CD4-positive, alpha-beta T cell treated with Interleukin-17A for 1 hour (primary cell): Measurements from ENCODE around the gene GEMIN2.
"Not testable (repeated sequence)": the region's sequence is repeated elsewhere in the genome, so short reads cannot be mapped to it uniquely, and the experiment has no call there.

Experiments
- DNase-seq: peaks from one replicate; pipeline ENCODE4 v3.0.0-alpha.2; 2020

Gene GEMIN2, protein sequence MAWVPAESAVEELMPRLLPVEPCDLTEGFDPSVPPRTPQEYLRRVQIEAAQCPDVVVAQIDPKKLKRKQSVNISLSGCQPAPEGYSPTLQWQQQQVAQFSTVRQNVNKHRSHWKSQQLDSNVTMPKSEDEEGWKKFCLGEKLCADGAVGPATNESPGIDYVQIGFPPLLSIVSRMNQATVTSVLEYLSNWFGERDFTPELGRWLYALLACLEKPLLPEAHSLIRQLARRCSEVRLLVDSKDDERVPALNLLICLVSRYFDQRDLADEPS

DNA sequence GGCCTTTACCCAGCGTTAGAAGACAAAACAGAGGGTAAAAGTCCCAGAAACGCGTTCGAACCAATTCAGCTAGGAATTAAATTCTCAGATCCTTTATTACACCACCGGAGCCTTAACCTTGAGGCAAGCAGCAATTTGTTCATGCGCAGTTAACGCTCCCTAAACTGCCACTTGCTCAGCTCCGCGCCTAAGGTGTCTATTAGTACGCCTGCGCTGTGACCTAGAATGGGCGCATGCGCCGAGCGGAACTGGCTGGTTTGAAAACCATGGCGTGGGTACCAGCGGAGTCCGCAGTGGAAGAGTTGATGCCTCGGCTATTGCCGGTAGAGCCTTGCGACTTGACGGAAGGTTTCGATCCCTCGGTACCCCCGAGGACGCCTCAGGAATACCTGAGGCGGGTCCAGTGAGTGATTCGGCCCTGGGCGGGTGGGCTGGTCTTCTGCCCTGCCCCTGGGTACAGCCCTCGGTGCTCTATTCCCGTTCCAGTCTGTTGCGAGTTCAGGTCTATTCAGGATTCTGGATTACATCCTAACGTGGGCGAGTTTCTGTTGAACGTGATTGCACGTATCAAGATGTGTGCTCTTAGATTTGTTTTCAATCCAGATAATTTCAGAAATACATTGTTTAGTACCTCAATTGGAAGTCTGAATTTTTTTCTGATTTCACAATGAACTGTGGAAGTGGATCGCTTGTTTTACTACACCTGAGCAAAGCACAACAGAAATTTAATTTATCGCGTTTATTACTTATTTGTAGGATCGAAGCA, at the start of gene GEMIN2:
TSS of gene GEMIN2 (plus strand) at position 251 of the 766 bp plus-strand sequence. CDS start at position 267, 16 bp downstream.
- peak; percentile 96 for DNase-seq

DNA sequence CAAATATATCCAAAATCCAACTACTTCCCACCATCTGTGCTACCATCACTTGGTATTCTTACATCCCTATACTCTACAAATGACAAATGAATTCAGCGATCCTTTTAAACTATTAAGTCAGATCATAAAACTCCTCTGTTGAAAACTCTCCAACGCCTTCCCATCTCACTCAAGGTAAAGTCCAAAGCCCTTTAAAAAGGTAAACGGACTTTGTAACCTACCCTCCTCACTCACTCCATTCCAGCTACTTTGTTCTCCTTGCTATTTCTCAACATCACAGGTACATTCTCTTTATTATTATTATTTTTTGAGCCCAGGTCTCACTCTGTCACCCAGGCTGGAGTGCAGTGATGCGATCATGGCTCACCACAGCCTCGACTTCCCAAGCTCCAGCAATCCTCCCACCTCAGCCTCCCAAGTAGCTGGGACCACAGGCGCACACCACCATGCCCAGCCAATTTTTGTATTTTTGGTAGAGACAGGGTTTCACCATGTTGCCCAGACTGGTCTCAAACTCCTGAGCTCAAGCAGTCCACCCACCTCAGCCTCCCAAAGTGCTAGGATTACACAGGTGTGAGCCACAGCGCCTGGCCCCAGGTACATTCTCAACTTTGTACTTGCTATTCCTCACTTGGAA, 44.8 kb upstream of the GEMIN2 start:
- DNase-seq = not testable (repeated sequence)

DNA sequence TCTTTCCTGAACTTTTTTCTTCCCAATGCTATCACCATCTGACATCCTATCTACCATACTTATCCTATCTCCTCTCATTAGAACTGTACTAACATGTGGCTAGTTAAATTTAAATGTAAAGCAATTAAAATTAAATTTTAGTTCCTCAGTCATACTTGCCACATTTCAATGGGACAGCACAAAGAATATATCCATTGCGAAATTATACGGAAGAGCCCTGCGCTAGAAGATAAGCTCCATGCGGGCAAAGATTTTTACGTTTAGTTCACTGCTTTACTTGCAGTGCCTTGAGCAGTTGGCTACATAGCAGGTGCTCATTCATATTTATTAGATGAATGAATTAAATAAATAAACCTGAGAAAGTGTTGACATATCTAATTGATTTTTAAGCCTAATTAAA, 44.2 kb upstream of the GEMIN2 start:
- no peak for DNase-seq

DNA sequence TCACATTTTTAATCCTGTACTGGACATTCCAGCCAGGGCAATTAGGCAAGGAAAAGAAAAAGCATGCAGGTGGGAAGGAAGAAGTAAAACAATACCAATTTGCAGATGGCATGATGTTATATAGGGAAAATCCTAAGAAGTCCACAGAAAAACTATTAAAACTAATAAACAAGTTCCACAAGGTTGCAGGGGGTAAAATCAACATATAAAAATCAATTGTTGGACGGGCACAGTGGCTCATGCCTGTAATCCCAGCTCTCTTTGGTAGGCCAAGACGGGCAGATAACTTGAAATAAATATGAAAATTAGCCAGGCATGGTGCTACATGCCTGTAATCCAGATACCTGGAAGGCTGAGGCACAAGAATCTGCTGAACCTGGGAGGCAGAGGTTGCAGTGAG, 43.0 kb upstream of the GEMIN2 start:
- DNase-seq = no peak

DNA sequence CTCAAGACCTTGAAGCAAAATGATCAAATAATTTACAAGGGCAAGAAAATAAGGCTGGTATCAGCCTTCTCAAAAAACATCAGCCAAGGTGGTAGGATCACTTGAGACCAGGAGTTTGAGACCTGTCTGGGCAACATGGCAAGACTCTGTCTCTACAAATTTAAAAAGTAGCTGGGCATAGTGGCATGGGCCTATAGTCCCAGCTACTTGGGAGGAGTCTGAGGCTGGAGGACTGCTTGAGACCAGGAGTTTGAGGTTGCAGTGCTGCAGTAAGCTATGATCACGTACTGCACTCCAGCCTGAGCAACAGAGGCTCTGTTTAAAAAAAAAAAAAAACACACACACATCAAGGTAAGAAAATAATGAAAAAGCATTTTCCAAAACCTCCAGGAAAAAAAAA, 33.2 kb upstream of the GEMIN2 start:
- no peak for DNase-seq

DNA sequence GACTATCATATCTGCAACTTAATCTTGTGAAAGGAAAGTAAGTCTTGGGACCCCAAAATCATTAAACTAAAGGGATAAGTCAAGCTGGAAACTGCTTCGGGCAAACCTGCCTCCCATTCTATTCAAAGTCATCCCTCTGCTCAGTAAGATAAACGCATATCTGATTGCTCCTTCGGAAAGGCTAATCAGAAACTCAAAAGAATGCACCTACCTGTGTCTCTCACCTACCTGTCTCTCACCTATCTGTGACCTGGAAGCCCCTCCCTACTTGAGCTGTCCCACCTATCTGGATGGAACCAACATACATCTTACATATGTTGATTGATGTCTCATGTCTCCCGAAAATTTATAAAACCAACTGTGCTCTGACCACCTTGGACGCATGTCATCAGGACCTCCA, 31.0 kb upstream of the GEMIN2 start:
- DNase-seq = no peak

DNA sequence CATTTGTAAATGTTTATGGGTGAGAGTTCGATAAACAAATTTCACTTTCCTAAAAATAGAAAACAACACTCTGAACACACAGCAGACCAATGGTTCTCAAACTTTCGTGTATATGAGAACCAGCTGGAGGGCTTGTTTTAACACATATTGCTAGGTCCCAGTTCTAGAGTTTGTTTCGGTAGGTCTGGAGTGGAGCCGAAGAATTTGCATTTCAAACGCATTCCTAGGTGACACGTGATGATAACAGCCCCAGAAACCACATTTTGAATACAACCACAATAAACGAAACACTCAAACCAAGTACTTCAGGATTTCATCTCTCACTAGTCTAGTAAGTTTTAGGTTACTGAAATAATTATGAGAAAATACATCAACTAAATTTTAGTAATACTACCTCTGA, 28.2 kb upstream of the GEMIN2 start:
- no peak for DNase-seq

DNA sequence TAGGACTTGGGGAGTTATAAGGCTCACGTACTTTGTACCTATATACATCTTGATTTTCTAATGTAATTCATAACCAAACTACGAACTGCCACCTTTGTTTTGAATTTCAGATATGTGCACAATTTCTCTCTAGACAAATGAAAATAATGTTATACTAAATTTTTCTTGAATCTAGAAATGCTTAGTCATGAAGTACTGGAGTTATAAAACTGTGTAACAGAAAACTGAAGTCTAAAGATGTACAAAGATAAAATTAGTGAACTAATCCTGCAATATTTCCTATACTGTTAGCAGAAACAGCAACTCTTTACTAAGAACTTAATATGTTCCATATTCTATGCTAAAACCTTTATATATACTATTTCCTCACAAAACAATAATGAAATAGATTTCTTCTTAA, 26.6 kb upstream of the GEMIN2 start:
- DNase-seq = no peak

DNA sequence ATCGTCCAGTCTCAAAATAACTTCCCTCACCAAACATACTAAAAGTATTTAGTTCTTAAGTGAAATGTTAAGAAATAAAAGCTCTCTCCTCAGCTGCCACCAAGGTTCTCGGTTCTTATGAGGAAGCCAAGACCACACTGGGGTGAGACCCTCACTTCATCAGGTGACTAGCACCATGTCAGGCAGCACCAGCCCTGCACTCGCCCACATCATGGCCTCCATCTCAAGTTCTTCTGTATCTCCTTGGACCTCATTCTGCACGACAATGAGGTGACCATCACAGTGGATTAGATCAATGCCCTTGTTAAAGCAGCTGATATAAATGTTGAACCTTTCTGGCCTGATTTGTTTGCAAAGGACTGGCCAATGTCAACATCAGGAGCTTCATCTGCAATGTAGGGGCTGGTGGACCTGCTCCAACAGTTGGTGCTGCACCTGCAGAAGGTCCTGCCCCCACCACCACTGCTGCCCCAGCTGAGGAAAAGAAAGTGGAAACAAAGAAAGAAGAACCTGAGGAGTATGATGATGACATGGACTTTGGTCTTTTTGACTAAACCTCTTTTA, 23.5 kb upstream of the GEMIN2 start:
- DNase-seq = no peak

DNA sequence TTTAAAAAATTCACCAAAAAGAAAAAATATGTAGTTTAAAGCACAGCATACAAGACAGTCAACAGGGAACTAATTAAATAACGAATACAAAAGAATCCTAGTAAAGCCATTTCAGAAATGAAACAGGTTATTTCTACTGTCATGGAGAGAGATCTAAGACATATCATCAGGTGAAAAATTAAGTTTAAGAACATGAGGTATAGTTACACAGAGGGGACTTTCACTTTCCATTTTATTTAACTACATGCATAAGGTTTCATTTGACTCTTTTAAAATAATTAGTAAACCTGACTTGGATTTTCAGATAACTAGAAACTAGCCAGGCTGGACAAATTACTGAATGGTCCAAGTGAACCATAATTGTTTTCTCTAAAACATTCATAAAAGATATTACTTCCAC, 22.4 kb upstream of the GEMIN2 start:
- DNase-seq = no peak

DNA sequence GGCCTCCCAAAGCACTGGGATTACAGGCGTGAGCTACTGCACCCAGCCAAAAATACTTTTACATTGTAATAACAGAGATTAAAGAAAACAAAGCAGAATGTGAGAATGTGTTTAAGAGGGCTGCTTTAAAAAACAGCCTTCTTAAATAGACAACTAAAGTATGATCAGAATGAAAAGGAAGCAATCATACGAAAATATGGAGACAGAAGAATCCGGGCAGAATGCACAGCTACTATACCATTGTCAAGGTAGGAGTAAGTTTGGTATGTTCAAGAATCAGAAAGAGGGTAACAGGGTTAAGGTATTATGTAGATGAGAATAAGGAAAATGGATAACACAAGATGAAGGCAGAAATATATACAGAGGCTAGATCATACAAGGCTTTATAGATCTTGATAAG, 19.6 kb upstream of the GEMIN2 start:
- DNase-seq = no peak

DNA sequence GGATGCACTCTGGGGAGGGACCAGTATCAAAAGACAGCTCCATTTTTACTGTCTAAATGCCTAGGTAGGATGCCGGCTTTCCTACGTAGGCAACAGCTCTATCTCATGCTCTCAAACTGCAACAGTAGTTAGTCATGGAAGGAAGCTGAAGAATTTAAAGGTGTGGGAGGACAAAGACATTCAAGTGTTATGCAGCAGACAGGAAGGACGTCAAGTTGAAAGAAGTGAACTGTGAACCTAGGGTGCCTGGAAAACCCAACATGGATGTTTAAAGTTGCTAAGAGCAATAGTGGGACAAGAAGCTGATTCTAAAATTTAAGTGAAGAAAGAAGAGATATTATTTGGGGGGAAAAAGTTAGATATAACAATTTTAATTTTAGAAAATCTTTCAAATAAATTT, 17.0 kb upstream of the GEMIN2 start:
- peak; percentile 37 for DNase-seq

DNA sequence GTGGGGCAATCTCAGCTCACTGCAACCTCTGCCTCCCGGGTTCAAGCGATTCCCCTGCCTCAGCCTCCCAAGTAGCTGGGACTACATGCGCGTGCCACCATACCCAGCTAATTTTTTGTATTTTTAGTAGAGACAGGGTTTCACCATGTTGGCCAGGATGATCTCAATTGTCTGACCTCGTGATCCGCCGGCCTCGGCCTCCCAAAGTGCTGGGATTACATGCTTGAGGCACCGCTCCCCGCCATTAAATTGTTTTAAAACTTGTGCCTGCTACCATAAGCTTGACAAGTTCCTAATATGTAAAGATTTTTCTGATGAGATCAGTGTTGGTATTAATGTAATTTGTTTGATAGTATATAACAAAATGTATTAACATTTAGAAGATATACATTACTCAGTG, 14.9 kb upstream of the GEMIN2 start:
- not testable (repeated sequence) for DNase-seq

DNA sequence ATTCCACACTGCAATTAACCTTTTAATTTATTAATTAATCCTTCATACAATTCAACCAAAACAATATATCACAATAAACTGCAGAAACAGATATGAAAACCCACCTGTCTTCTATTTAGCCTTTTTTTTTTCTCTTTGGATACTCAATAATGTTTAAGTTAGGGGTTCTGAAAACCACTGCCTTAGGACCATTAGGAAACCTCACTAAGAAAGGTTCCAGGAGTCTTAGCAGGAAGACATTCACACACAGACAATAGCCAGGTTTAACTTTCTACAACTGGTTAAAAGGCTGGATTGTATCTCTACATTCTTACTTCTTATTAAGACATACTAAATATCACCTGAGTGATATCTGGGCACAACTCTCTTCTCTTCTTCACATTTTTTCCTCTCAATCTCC, 14.4 kb upstream of the GEMIN2 start:
- DNase-seq = no peak

DNA sequence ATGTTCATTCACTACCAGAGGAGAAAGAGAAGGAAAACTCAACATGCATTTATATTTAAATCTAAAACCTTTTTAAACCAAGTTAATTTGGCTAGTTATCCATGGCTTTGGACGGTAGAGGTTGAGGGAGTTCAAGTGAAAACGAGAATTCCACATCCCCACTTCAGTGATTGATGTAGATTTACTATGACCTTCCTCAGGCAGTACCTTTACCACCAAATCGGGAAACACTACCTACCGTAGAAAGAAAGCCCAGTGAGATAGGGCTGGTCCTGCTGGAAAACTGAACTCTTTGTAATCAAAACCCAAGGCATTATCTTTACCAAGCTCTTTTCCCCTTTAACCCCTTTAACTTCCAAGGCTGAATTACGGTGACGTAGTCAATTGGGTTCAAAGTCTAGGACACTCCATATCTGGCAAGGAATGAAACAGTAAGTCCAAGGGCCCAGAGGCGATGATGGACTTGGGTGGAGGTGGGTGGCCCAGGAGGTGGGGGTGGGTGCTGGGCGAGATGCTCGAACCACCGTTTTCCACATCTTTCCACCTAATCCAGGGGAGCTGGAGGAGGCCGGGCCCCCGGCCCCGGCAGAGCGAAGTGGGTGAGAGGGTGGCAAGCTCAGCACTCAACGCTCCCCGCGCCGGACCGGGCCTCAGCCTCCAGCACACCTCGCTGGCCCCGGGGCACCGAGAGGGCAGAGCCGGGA, 11.7 kb upstream of the GEMIN2 start:
- DNase-seq = peak; percentile 30

DNA sequence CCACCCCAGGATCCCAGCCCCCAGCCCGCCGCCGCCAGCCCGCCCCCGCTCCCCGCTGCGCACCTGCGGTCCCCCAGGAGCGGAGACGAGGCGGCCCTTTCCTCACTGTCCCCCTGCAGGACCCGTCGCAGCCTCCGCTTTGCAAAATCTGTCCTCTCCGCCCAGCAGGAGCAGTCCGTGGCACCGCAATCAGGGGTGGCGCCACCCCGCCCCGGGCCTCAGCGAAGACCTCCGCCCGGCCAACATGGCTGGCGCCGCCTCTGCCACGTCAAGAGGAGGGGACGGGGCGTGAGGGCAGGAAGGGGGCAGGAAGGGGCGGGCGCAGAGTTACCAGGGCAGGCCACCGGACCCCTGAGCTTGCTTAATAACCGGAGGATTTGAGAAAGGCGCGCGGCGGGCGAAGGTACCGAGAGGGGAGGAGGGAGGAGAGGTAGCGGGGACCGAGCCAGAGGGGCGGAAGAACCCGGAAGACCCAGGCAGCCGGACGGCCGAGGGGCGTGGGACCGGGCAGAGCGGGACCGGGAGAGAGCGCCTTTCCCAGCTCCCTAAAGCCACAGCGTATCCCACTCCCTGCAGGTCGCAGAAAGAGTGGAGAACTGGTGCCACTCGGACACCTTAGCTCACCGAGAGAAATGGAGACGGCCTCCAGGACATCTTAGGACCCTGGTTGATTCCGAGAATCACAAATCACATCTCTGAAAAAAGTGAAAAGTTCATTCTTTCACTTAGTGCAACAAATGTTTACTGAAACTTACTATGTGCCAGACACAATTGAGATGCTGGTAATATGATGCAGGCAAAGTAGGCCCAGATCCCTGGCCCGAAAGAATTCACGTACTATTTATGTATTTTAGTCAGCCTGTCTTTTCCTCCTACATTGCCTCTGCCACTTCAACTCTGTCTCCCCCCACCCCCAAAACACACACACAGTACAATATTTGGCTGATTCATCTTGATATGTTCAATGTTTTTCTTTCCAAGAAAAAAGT, 10.9 kb upstream of the GEMIN2 start, which contains the start of gene SEC23A:
TSS of gene SEC23A (minus strand) at position 267 of the 989 bp plus-strand sequence. CDS start 7,117 bp downstream, outside the sequence.
- peak; percentile 91 for DNase-seq

DNA sequence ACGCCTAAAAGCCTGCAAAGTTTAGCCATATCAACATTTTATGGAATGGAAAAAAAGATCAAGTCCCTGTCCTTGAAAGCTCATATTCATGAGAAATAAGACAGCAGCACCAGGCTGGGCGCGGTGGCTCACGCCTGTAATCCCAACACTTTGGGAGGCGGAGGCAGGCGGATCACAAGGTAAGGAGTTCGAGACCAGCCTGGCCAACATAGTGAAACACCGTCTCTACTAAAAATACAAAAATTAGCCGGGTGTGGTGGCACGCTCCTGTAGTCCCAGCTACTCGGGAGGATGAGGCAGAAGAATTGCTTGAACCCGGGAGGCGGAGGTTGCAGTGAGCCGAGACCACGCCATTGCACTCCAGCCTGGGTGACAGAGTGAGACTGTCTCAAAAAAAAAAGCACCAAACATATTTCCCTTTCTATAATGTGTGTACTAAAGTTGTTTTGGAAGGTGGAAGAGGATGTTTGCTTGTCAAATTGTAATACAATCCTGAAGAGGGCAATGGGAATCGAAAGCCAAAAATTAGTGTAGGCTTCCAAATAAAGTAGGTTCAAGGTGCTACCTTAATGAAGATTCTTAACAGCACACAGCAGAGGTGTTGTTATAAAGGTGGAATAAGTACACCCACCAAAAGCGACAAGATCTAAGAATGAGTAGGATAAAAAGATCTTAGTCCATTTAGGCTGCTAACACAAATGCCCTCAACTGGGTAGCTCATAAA, 9.9 kb upstream of the GEMIN2 start:
- DNase-seq = not testable (repeated sequence)

DNA sequence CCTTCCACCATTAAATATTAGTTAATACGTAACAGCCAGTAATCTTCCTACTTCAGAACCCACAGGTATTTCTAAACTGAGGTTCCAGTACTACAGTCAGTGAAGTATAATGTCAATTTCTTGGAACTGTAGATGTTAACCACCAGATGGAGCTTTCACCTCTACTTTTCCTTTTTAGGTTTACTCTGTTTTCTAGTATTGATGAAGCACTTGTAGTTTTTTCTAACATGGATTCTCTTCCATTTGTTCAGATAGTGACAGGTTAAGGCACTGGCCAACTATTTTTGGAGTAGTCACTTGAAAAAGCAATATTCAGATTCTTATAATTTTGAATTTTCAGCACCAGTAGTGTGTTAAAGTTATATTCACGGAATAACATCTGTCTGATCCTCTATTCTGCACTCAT, 6.5 kb upstream of the GEMIN2 start:
- peak; percentile 48 for DNase-seq

DNA sequence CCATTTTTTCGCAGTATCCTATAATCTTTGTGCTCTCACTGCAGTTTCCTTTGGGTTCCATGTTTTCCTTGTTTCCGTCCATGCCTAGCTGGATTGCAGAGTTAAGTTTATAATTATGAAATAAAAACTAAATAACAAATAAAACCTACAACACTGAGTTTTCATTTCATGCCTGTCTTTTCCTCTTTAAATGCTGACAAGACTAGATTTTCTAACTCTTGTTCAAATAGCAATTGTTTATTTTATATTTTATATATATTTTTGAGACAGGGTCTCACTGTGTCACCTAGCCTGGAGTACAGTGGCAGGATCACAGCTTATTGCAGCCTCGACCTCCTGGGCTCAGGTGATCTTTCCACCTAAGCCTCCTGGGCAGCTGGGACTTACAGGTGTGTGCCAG, 5.3 kb upstream of the GEMIN2 start:
- no peak for DNase-seq

DNA sequence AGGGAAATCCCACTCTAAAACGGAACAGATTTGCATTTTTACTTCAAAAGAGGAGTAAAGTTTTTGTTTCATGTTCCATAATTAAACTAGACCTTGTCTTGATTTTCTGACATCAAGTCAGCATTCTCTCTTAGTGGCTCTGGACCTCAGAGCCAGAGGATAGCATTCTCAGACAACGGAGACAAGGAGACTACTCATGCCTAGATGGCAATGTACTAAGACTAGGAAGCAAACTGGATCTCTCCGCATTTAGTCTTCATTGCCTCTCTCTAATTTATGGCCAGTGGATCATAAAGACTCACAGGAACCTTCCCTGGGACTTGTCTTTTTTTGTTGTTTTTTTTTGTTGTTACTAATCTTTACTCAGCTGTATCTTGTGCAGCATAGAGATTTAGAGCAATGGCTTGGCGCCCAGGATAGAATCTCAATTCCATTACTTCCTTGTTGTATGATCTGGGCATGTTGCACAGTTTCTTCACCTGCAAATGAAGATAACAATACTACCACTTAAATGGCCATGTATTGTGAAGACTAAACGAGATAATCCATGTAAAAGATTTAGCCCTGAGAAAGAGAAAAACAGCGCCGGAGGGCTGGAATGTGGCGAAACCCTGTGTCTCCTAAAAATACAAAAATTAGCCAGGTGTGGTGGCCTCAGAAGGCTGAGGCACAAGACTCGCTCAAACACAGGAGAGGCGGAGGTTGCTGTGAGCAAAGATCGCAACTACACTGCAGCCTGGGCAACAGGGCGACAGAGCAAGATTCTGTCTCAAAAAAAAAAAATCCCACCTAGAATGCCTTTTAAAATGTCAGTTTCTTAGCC, 4.0 kb upstream of the GEMIN2 start:
- DNase-seq = no peak
